Astrocyte (in vitro differentiated cells and primary cell): Measurements from ENCODE around the gene CCNL1. TPM values are rescaled to one million over a fixed set of nuclear protein-coding genes. Genes with fewer than 3 reads are reported as not detected.
A peak's percentile ranks its signal among the peaks of the same experiment; 100 is the strongest.

Source experiments
- DNase-seq: peaks from one replicate; pipeline ENCODE4 v3.0.0-alpha.2; 2010; ENCODE audit warnings: low read depth
- FAIRE-seq: peaks from 2 replicates; lab custom pipeline; 2011; peaks lifted over from hg19 to GRCh38; lab: Jason Lieb, UNC
- H2AFZ ChIP-seq: 2 replicates; pipeline ENCODE4 v1.6.0; 2012; ENCODE audit warnings: low read depth, low read length, inconsistent platforms
- H3K27ac ChIP-seq: 2 replicates; pipeline ENCODE4 v1.5.1; 2011; ENCODE audit warnings: low read depth, low read length, inconsistent platforms
- H3K27me3 ChIP-seq: 2 replicates; pipeline ENCODE4 v1.6.0; 2011; ENCODE audit warnings: low read length, inconsistent platforms; ENCODE audit not compliant: insufficient read depth
- H3K36me3 ChIP-seq: 2 replicates; pipeline ENCODE4 v1.5.1; 2011; ENCODE audit warnings: low read length, inconsistent platforms; ENCODE audit not compliant: insufficient read depth
- H3K4me1 ChIP-seq: 2 replicates; pipeline ENCODE4 v1.5.1; 2011; ENCODE audit warnings: low read length, inconsistent platforms; ENCODE audit not compliant: insufficient read depth
- H3K4me2 ChIP-seq: 2 replicates; pipeline ENCODE4 v1.6.0; 2012; ENCODE audit warnings: low read length, inconsistent platforms
- H3K4me3 ChIP-seq: 2 replicates; pipeline ENCODE4 v1.5.1; 2011; ENCODE audit warnings: low read depth, mild to moderate bottlenecking, low read length, inconsistent platforms; ENCODE audit not compliant: insufficient read depth
- H3K79me2 ChIP-seq: 2 replicates; pipeline ENCODE4 v1.6.0; 2012; ENCODE audit warnings: mild to moderate bottlenecking, low read length, inconsistent platforms; ENCODE audit not compliant: insufficient read depth
- H3K9ac ChIP-seq: 2 replicates; pipeline ENCODE4 v1.6.0; 2012; ENCODE audit warnings: mild to moderate bottlenecking, low read length, inconsistent platforms
- H3K9me3 ChIP-seq: 2 replicates; pipeline ENCODE4 v1.5.1; 2012; ENCODE audit warnings: low read depth, mild to moderate bottlenecking, low read length, inconsistent platforms; ENCODE audit not compliant: insufficient read depth
- H4K20me1 ChIP-seq: 2 replicates; pipeline ENCODE4 v1.6.0; 2012; ENCODE audit warnings: low read length, inconsistent platforms; ENCODE audit not compliant: insufficient read depth
- H3K27ac Mint-ChIP-seq: one replicate; pipeline ENCODE4 v1.8.0; 2021; ENCODE audit warnings: mild to moderate bottlenecking, mixed read lengths; ENCODE audit not compliant: unreplicated experiment
- H3K27me3 Mint-ChIP-seq: one replicate; pipeline ENCODE4 v1.8.0; 2021; ENCODE audit warnings: low read depth, mixed read lengths; ENCODE audit not compliant: unreplicated experiment
- H3K36me3 Mint-ChIP-seq: one replicate; pipeline ENCODE4 v1.8.0; 2021; ENCODE audit warnings: low read depth, mixed read lengths; ENCODE audit not compliant: unreplicated experiment
- H3K4me1 Mint-ChIP-seq: one replicate; pipeline ENCODE4 v1.8.0; 2021; ENCODE audit warnings: low read depth, mixed read lengths; ENCODE audit not compliant: unreplicated experiment
- H3K4me3 Mint-ChIP-seq: one replicate; pipeline ENCODE4 v1.8.0; 2021; ENCODE audit warnings: mild to moderate bottlenecking, moderate library complexity, mixed read lengths; ENCODE audit not compliant: unreplicated experiment
- H3K9me3 Mint-ChIP-seq: one replicate; pipeline ENCODE4 v1.8.0; 2021; ENCODE audit warnings: mild to moderate bottlenecking, mixed read lengths; ENCODE audit not compliant: unreplicated experiment
- EZH2 ChIP-seq: IDR thresholded peaks from 2 replicates; pipeline ENCODE4 v1.6.1; 2012; ENCODE audit warnings: mild to moderate bottlenecking, low read length, inconsistent platforms; ENCODE audit not compliant: insufficient read depth
- total RNA-seq: library from RNA; stranded (reverse); gene quantifications from 2 replicates; pipeline ENCODE4 v1.2.1, GENCODE V29; 2021
- TF ChIP-seq, protein P1 (sequence below): IDR thresholded peaks from 2 replicates; pipeline ENCODE4 v1.5.1; 2011; ENCODE audit warnings: low read depth, mild to moderate bottlenecking, inconsistent platforms, low read length, moderate library complexity; ENCODE audit not compliant: insufficient read depth

CCNL1 gene
- total RNA-seq, 1 donor from 2014 or later: 66.8 TPM

DNA sequence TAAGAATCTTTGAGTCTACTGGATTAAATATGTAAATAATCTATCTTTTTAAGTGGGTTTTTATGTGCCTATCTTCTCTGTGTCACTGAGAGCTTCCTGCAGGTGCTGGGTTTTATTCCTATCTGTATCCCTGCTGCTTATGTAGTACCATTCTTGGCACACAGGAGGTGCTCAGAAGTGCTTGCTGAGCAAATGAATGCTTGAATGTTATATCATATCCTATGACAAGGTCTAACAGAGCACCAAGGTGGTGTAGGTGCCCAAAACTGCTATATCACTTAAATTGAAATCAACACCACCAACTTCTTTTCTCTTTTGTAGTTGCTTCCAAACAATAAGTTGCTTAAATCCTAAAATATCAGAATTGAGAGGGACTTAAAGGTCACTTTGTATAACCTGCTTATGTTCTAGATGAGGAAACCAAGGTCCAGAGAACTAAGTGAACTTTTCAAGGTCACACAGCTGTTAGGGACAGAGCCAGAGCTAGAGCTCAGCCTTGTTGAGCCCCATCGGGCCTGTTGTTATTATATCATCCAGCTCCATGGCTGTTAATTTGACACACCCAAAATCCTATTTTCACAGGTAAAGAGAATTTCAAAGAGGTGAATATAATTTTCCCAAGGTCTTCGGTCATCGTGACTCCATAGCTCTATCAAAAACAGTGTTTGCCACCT, 46.0 kb downstream of the CCNL1 start:
- Histone ChIP-seq H3K9me3 (no peaks in the 10 kb centered on the region), H3K4me1 (peaks cover 16% of the 10 kb centered on the region), H3K79me2 (no peaks in the 10 kb centered on the region), H3K27ac (no peak overlapping the region), H3K4me3 (no peak overlapping the region), H2AFZ (no peak overlapping the region), H3K27me3 (no peaks in the 10 kb centered on the region), H3K4me2 (no peak overlapping the region), H3K9ac (no peak overlapping the region), H3K36me3 (no peaks in the 10 kb centered on the region), H4K20me1 (no peaks in the 10 kb centered on the region)
- Mint-ChIP-seq H3K4me1 (peaks cover 34% of the 10 kb centered on the region), H3K27me3 (no peaks in the 10 kb centered on the region), H3K36me3 (no peaks in the 10 kb centered on the region), H3K9me3 (no peaks in the 10 kb centered on the region), H3K4me3 (no peak overlapping the region), H3K27ac (no peak overlapping the region)
- DNase-seq (no peak), FAIRE-seq (no peak)
- TF ChIP-seq EZH2: no peak
- TF ChIP-seq, protein P1, sequence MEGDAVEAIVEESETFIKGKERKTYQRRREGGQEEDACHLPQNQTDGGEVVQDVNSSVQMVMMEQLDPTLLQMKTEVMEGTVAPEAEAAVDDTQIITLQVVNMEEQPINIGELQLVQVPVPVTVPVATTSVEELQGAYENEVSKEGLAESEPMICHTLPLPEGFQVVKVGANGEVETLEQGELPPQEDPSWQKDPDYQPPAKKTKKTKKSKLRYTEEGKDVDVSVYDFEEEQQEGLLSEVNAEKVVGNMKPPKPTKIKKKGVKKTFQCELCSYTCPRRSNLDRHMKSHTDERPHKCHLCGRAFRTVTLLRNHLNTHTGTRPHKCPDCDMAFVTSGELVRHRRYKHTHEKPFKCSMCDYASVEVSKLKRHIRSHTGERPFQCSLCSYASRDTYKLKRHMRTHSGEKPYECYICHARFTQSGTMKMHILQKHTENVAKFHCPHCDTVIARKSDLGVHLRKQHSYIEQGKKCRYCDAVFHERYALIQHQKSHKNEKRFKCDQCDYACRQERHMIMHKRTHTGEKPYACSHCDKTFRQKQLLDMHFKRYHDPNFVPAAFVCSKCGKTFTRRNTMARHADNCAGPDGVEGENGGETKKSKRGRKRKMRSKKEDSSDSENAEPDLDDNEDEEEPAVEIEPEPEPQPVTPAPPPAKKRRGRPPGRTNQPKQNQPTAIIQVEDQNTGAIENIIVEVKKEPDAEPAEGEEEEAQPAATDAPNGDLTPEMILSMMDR: no peak

GRCh38 chr3:157112536-157112935, 47.4 kb downstream of the CCNL1 start:
- H3K27ac Mint-ChIP-seq: peak overlapping the region; percentile 19
- no peaks in the 10 kb centered on the region for H3K36me3 Mint-ChIP-seq
- no peak overlapping the region for H3K4me3 Mint-ChIP-seq
- no peaks in the 10 kb centered on the region for H3K27me3 ChIP-seq
- FAIRE-seq: no peak
- no peaks in the 10 kb centered on the region for H4K20me1 ChIP-seq
- H3K4me2 ChIP-seq: no peak overlapping the region
- H3K9me3 Mint-ChIP-seq: no peaks in the 10 kb centered on the region
- H3K27me3 Mint-ChIP-seq: no peaks in the 10 kb centered on the region
- no peak overlapping the region for H3K27ac ChIP-seq
- H3K4me1 ChIP-seq: peaks cover 16% of the 10 kb centered on the region
- H2AFZ ChIP-seq: peak overlapping the region; percentile 27
- no peaks in the 10 kb centered on the region for H3K9me3 ChIP-seq
- peaks cover 34% of the 10 kb centered on the region for H3K4me1 Mint-ChIP-seq
- DNase-seq: no peak
- H3K9ac ChIP-seq: no peak overlapping the region
- no peaks in the 10 kb centered on the region for H3K79me2 ChIP-seq
- no peaks in the 10 kb centered on the region for H3K36me3 ChIP-seq
- TF ChIP-seq, protein P1: no peak
- no peak for TF ChIP-seq EZH2
- H3K4me3 ChIP-seq: no peak overlapping the region

GRCh38 chr3:157111518-157111917, 48.4 kb downstream of the CCNL1 start:
- Histone ChIP-seq H3K4me1 (peaks cover 16% of the 10 kb centered on the region), H3K9ac (no peak overlapping the region), H3K4me2 (no peak overlapping the region), H3K36me3 (no peaks in the 10 kb centered on the region), H3K27ac (no peak overlapping the region), H3K79me2 (no peaks in the 10 kb centered on the region), H3K4me3 (no peak overlapping the region), H4K20me1 (no peaks in the 10 kb centered on the region), H3K9me3 (no peaks in the 10 kb centered on the region), H3K27me3 (no peaks in the 10 kb centered on the region), H2AFZ (no peak overlapping the region)
- Mint-ChIP-seq H3K4me3 (no peak overlapping the region), H3K9me3 (no peaks in the 10 kb centered on the region), H3K36me3 (no peaks in the 10 kb centered on the region), H3K27ac (no peak overlapping the region), H3K27me3 (peaks cover 5% of the 10 kb centered on the region), H3K4me1 (peaks cover 29% of the 10 kb centered on the region)
- TF ChIP-seq EZH2: no peak
- TF ChIP-seq, protein P1: no peak
- no peak for FAIRE-seq
- DNase-seq: no peak
